GM12878 (cell line): ENCODE measurements around the gene C2orf68.

Experiments used
- BACH1 ChIP-seq: fragments of 450-650 bp; IDR thresholded peaks from 2 replicates; pipeline ENCODE4 v1.6.1; 2017; ENCODE audit warnings: mild to moderate bottlenecking, borderline replicate concordance
- BHLHE40 ChIP-seq, 2 experiments: fragments of 450-650 bp in 1 of 2; IDR thresholded peaks; 2 replicates each; pipeline ENCODE4 v1.6.1; 2011 to 2017; ENCODE audit warnings: low read depth in 2 of 2, borderline replicate concordance in 1 of 2, improper control_type of control experiment in 1 of 2, low read length in 1 of 2, mild to moderate bottlenecking in 1 of 2
- EGR1 ChIP-seq, 2 experiments: IDR thresholded peaks; 1 replicate in 1 of 2; 2 replicates in 1 of 2; pipeline ENCODE4 v1.6.1; 2011 to 2012; ENCODE audit warnings: low read depth in 2 of 2, low read length in 2 of 2, borderline replicate concordance in 1 of 2, mild to moderate bottlenecking in 1 of 2, moderate library complexity in 1 of 2
- EZH2 ChIP-seq: IDR thresholded peaks from 2 replicates; pipeline ENCODE4 v1.6.1; 2012; ENCODE audit warnings: low read depth, mild to moderate bottlenecking, control low read depth, inconsistent platforms, low read length, borderline replicate concordance; ENCODE audit not compliant: control insufficient read depth
- JUNB ChIP-seq: IDR thresholded peaks from 2 replicates; pipeline ENCODE4 v1.6.1; 2016; ENCODE audit warnings: antibody characterized with exemption, mild to moderate bottlenecking
- KLF5 ChIP-seq: fragments of 450-650 bp; IDR thresholded peaks from 2 replicates; pipeline ENCODE4 v1.6.1; 2014; ENCODE audit warnings: mild to moderate bottlenecking; ENCODE audit not compliant: partially characterized antibody
- RAD21 ChIP-seq: IDR thresholded peaks from 2 replicates; pipeline ENCODE4 v1.6.1; 2011; ENCODE audit warnings: mild to moderate bottlenecking, low read depth, low read length, moderate library complexity; ENCODE audit not compliant: insufficient read depth
- TF ChIP-seq, protein P1 (sequence below): IDR thresholded peaks from 2 replicates; pipeline ENCODE4 v1.6.1; 2012; ENCODE audit warnings: mild to moderate bottlenecking, low read depth, low read length
- TF ChIP-seq, protein P2 (sequence below): IDR thresholded peaks from 2 replicates; pipeline ENCODE4 v1.6.1; 2011; ENCODE audit warnings: low read depth, mild to moderate bottlenecking, low read length, moderate library complexity, borderline replicate concordance; ENCODE audit errors: extremely low read depth
- TF ChIP-seq, protein P3 (sequence below), 3 experiments: IDR thresholded peaks in 2 of 3; conservative IDR thresholded peaks in 1 of 3; 2 replicates each; pipeline ENCODE4 v1.5.1; 2011; ENCODE audit warnings: low read depth in 3 of 3, low read length in 3 of 3, mild to moderate bottlenecking in 3 of 3, control low read depth in 2 of 3, moderate library complexity in 2 of 3, inconsistent platforms in 1 of 3, mixed read lengths in 1 of 3; ENCODE audit not compliant: control insufficient read depth in 2 of 3, insufficient read depth in 1 of 3; ENCODE audit errors: extremely low read depth in 1 of 3
- TF ChIP-seq, protein P4 (sequence below): fragments of 450-650 bp; IDR thresholded peaks from 2 replicates; pipeline ENCODE4 v1.6.1; 2017; ENCODE audit warnings: mild to moderate bottlenecking

DNA sequence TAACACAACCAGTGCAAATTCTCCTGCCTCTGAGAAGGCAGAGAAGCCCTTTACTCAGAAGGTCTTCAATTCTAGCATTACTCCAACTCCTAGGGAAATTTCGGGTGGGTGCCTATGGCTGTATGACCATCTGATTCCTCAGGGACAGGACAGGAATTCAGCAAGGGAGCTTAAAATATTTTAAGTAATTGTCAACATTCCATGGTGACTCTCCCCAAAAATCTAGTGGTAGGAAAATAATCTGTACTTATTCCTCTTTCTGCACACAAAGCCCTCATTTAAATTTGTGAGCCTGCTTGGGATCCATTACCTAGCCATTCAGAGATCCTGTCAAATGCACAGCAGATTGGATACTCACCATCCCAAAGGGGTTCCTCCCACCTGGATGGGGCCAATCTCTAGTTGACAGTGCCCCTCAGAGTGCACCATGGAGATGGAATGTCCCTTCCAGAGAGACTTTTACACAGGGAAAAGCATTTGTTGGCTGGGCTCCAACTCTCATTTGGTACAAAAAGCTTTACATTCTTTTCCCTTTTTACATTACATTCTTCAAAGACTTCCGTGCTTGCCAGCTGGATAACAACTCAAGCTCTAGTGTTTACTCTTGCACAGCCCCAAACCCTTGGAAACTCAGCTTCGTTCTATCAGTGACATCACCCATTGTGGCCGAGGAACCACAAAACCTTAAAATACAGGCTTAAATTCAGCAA, 6.3 kb downstream of the C2orf68 start:
- TF ChIP-seq KLF5: no peak
- TF ChIP-seq, protein P1, sequence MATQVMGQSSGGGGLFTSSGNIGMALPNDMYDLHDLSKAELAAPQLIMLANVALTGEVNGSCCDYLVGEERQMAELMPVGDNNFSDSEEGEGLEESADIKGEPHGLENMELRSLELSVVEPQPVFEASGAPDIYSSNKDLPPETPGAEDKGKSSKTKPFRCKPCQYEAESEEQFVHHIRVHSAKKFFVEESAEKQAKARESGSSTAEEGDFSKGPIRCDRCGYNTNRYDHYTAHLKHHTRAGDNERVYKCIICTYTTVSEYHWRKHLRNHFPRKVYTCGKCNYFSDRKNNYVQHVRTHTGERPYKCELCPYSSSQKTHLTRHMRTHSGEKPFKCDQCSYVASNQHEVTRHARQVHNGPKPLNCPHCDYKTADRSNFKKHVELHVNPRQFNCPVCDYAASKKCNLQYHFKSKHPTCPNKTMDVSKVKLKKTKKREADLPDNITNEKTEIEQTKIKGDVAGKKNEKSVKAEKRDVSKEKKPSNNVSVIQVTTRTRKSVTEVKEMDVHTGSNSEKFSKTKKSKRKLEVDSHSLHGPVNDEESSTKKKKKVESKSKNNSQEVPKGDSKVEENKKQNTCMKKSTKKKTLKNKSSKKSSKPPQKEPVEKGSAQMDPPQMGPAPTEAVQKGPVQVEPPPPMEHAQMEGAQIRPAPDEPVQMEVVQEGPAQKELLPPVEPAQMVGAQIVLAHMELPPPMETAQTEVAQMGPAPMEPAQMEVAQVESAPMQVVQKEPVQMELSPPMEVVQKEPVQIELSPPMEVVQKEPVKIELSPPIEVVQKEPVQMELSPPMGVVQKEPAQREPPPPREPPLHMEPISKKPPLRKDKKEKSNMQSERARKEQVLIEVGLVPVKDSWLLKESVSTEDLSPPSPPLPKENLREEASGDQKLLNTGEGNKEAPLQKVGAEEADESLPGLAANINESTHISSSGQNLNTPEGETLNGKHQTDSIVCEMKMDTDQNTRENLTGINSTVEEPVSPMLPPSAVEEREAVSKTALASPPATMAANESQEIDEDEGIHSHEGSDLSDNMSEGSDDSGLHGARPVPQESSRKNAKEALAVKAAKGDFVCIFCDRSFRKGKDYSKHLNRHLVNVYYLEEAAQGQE: no peak
- TF ChIP-seq, protein P2, sequence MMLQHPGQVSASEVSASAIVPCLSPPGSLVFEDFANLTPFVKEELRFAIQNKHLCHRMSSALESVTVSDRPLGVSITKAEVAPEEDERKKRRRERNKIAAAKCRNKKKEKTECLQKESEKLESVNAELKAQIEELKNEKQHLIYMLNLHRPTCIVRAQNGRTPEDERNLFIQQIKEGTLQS: no peak
- TF ChIP-seq BACH1: no peak
- TF ChIP-seq BHLHE40 (IDR thresholded peaks at IDR 0.05; ENCODE audit: borderline replicate concordance in 1 of 2, low read depth in 2 of 2, low read length in 1 of 2): no peak
- TF ChIP-seq RAD21: no peak
- TF ChIP-seq, protein P3, sequence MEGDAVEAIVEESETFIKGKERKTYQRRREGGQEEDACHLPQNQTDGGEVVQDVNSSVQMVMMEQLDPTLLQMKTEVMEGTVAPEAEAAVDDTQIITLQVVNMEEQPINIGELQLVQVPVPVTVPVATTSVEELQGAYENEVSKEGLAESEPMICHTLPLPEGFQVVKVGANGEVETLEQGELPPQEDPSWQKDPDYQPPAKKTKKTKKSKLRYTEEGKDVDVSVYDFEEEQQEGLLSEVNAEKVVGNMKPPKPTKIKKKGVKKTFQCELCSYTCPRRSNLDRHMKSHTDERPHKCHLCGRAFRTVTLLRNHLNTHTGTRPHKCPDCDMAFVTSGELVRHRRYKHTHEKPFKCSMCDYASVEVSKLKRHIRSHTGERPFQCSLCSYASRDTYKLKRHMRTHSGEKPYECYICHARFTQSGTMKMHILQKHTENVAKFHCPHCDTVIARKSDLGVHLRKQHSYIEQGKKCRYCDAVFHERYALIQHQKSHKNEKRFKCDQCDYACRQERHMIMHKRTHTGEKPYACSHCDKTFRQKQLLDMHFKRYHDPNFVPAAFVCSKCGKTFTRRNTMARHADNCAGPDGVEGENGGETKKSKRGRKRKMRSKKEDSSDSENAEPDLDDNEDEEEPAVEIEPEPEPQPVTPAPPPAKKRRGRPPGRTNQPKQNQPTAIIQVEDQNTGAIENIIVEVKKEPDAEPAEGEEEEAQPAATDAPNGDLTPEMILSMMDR (IDR thresholded peaks at IDR 0.05 in 2 of 3, conservative IDR thresholded peaks at IDR 0.05 in 1 of 3; ENCODE audit: control insufficient read depth in 2 of 3, extremely low read depth in 1 of 3, insufficient read depth in 1 of 3, low read depth in 3 of 3, low read length in 3 of 3): no peak
- TF ChIP-seq EZH2: no peak
- no peak for TF ChIP-seq JUNB
- no peak for TF ChIP-seq EGR1 (IDR thresholded peaks at IDR 0.05; ENCODE audit: borderline replicate concordance in 1 of 2, low read depth in 2 of 2, low read length in 2 of 2)
- TF ChIP-seq, protein P4, sequence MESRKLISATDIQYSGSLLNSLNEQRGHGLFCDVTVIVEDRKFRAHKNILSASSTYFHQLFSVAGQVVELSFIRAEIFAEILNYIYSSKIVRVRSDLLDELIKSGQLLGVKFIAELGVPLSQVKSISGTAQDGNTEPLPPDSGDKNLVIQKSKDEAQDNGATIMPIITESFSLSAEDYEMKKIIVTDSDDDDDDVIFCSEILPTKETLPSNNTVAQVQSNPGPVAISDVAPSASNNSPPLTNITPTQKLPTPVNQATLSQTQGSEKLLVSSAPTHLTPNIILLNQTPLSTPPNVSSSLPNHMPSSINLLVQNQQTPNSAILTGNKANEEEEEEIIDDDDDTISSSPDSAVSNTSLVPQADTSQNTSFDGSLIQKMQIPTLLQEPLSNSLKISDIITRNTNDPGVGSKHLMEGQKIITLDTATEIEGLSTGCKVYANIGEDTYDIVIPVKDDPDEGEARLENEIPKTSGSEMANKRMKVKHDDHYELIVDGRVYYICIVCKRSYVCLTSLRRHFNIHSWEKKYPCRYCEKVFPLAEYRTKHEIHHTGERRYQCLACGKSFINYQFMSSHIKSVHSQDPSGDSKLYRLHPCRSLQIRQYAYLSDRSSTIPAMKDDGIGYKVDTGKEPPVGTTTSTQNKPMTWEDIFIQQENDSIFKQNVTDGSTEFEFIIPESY: no peak
